Measurements from ENCODE around the gene NEXN. TPM values are rescaled to one million over a fixed set of nuclear protein-coding genes. Genes with fewer than 3 reads are reported as not detected.
A peak's percentile ranks its signal among the peaks of the same experiment; 100 is the strongest.

The NEXN gene
- total and polyA plus RNA-seq, 12 donors = 6.5 to 50.6 (median 17.1) TPM

GRCh38 chr1:77948841-77949424, 60.5 kb downstream of the NEXN start:
- DNase-seq = peak in 3 of 7 donors; percentile 21 to 34 (median 24)
- Histone ChIP-seq H3K27me3 (no peaks in the 10 kb centered on the region), H3K27ac (no peak overlapping the region), H3K36me3 (replicated peaks in 1 of 2) (peaks cover 0 to 64% of the 10 kb centered on the region in 2 donors), H3K4me3 (no peak overlapping the region), H3K9me3 (replicated peaks in 1 of 3) (no peaks in the 10 kb centered on the region), H3K4me1 (replicated peaks in 1 of 2) (peaks cover 7 to 19% of the 10 kb centered on the region in 2 donors)
- WGBS, 4 donors = 33 to 51% (median 39%) methylated on average over 2 of the region's 2 CpGs
- intact Hi-C loops (cut with DNase I) = no loop called here
- no peak for TF ChIP-seq POLR2A (IDR thresholded peaks at IDR 0.05)
- TF ChIP-seq, protein P1, sequence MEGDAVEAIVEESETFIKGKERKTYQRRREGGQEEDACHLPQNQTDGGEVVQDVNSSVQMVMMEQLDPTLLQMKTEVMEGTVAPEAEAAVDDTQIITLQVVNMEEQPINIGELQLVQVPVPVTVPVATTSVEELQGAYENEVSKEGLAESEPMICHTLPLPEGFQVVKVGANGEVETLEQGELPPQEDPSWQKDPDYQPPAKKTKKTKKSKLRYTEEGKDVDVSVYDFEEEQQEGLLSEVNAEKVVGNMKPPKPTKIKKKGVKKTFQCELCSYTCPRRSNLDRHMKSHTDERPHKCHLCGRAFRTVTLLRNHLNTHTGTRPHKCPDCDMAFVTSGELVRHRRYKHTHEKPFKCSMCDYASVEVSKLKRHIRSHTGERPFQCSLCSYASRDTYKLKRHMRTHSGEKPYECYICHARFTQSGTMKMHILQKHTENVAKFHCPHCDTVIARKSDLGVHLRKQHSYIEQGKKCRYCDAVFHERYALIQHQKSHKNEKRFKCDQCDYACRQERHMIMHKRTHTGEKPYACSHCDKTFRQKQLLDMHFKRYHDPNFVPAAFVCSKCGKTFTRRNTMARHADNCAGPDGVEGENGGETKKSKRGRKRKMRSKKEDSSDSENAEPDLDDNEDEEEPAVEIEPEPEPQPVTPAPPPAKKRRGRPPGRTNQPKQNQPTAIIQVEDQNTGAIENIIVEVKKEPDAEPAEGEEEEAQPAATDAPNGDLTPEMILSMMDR (IDR thresholded peaks at IDR 0.05) = peak in 2 of 6 experiments; percentile 18 to 26

DNA sequence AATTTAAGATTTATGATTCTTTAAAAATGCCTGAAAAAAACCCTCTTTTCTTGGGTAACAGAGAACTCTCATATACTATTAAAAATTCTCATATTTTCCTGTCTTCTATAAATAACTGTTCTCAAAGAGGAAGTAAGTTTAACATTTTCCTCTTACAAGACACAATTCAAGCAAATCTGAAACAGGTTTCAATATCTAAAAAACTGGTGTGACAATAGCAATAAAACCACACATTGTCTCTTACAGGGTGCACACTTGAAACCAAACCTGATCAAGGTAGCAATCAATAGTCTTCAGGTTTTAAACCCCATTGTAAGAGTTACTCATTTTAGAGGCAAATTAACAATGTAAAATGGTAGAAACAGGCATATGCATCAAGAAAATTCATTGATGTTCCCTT, 62.4 kb downstream of the NEXN start:
- peaks cover 7 to 19% of the 10 kb centered on the region in 2 donors for H3K4me1 ChIP-seq (replicated peaks in 1 of 2)
- TF ChIP-seq, protein P1 (IDR thresholded peaks at IDR 0.05) = no peak
- no peak for TF ChIP-seq POLR2A (IDR thresholded peaks at IDR 0.05)
- H3K27me3 ChIP-seq = no peaks in the 10 kb centered on the region
- H3K27ac ChIP-seq = no peak overlapping the region
- H3K36me3 ChIP-seq (replicated peaks in 1 of 2) = peaks cover 0 to 70% of the 10 kb centered on the region in 2 donors
- DNase-seq = no peak
- intact Hi-C loops (cut with DNase I) = no loop called here
- H3K9me3 ChIP-seq (replicated peaks in 1 of 3) = no peaks in the 10 kb centered on the region
- no peak overlapping the region for H3K4me3 ChIP-seq

GRCh38 chr1:77951328-77951727, 62.9 kb downstream of the NEXN start:
- DNase-seq = no peak
- Histone ChIP-seq H3K27ac (no peak overlapping the region), H3K4me3 (no peak overlapping the region), H3K9me3 (replicated peaks in 1 of 3) (no peaks in the 10 kb centered on the region), H3K4me1 (replicated peaks in 1 of 2) (peaks cover 8 to 19% of the 10 kb centered on the region in 2 donors), H3K27me3 (no peaks in the 10 kb centered on the region), H3K36me3 (replicated peaks in 1 of 2) (peaks cover 0 to 70% of the 10 kb centered on the region in 2 donors)
- intact Hi-C loops (cut with DNase I) = no loop called here
- TF ChIP-seq POLR2A (IDR thresholded peaks at IDR 0.05) = no peak
- TF ChIP-seq, protein P1 (IDR thresholded peaks at IDR 0.05) = no peak
- 96 to 100% (median 98%) methylated on average over 1 of the region's 1 CpG for WGBS, 4 donors

- Histone ChIP-seq H3K36me3 (replicated peaks in 1 of 2) (peaks cover 0 to 68% of the 10 kb centered on the region in 2 donors), H3K27me3 (no peaks in the 10 kb centered on the region), H3K4me1 (replicated peaks in 1 of 2) (peaks cover 12 to 41% of the 10 kb centered on the region in 2 donors), H3K4me3 (no peak overlapping the region), H3K27ac (no peak overlapping the region), H3K9me3 (replicated peaks in 1 of 3) (no peaks in the 10 kb centered on the region)
- TF ChIP-seq, protein P1 (IDR thresholded peaks at IDR 0.05) = no peak
- TF ChIP-seq POLR2A (IDR thresholded peaks at IDR 0.05) = no peak
- DNase-seq = no peak
- 88 to 97% (median 94%) methylated on average over 3 of the region's 3 CpGs for WGBS, 4 donors
- intact Hi-C loops (cut with DNase I) = no loop called here
These were observed 65.5 kb downstream of the NEXN start for GRCh38 chr1:77953907-77954306.
